A673 (cell line): Measurements from ENCODE around the gene MAST4. TPM values are rescaled to one million over a fixed set of nuclear protein-coding genes. Genes with fewer than 3 reads are reported as not detected.

Experiments
- BruUV-seq: library from RNA; stranded (reverse); fragments of 400-500 nt; replicated peaks from 2 replicates; lab custom pipeline; 2021; lab: Mats Ljungman, UMichigan
- CTCF ChIA-PET: fragments of 300-600 bp; sonication (Branson Sonifier 250); formaldehyde crosslinking; loops from one replicate; lab custom pipeline; 2022; ENCODE audit warnings: antibody characterized with exemption; lab: Charles Lee
- POLR2A ChIA-PET: fragments of 300-600 bp; sonication (Branson Sonifier 250); formaldehyde crosslinking; loops from one replicate; lab custom pipeline; 2022; ENCODE audit warnings: antibody characterized with exemption; ENCODE audit not compliant: low non-redundant PET; lab: Charles Lee
- DNase-seq: peaks from one replicate; pipeline ENCODE4 v3.0.0-alpha.2; 2015; ENCODE audit warnings: low spot score
- H3K27ac ChIP-seq: fragments of 200-600 bp; sonication (generic); 2 replicates; pipeline ENCODE4 v1.5.1; 2016; ENCODE audit warnings: mixed run types, low read depth, mild to moderate bottlenecking, mixed read lengths, antibody characterized with exemption, low read length; ENCODE audit not compliant: poor library complexity, severe bottlenecking
- H3K27me3 ChIP-seq: fragments of 200-600 bp; sonication (generic); replicated peaks from 2 replicates; pipeline ENCODE4 v1.6.1; 2017; ENCODE audit warnings: mixed run types, low read depth, mild to moderate bottlenecking, mixed read lengths, antibody characterized with exemption, low read length; ENCODE audit not compliant: insufficient read depth, poor library complexity
- H3K36me3 ChIP-seq: fragments of 200-600 bp; sonication (generic); 2 replicates; pipeline ENCODE4 v1.6.1; 2016; ENCODE audit warnings: mixed run types, mild to moderate bottlenecking, mixed read lengths, antibody characterized with exemption, low read length; ENCODE audit not compliant: insufficient read depth, poor library complexity, severe bottlenecking
- H3K4me1 ChIP-seq: fragments of 200-600 bp; sonication (generic); 2 replicates; pipeline ENCODE4 v1.6.1; 2017; ENCODE audit warnings: mixed run types, mild to moderate bottlenecking, mixed read lengths, antibody characterized with exemption, low read length; ENCODE audit not compliant: insufficient read depth, poor library complexity, severe bottlenecking
- H3K4me3 ChIP-seq: fragments of 200-600 bp; sonication (generic); 2 replicates; pipeline ENCODE4 v1.5.1; 2016; ENCODE audit warnings: low read depth, mixed run types, mild to moderate bottlenecking, mixed read lengths, low read length; ENCODE audit not compliant: poor library complexity, severe bottlenecking
- H3K9me3 ChIP-seq: fragments of 200-600 bp; sonication (generic); 2 replicates; pipeline ENCODE4 v1.6.1; 2016; ENCODE audit warnings: mixed run types, low read depth, mild to moderate bottlenecking, mixed read lengths, antibody characterized with exemption, low read length; ENCODE audit not compliant: poor library complexity, severe bottlenecking
- EZH2 ChIP-seq: fragments of 200-600 bp; sonication (generic); IDR thresholded peaks from 2 replicates; pipeline ENCODE4 v1.6.1; 2017; ENCODE audit warnings: borderline replicate concordance, low read depth, mild to moderate bottlenecking, mixed read lengths, antibody characterized with exemption, low read length; ENCODE audit not compliant: poor library complexity, severe bottlenecking
- intact Hi-C: fragments of 100-400 bp; cut with micrococcal nuclease; formaldehyde crosslinking; loops from one replicate; pipeline ENCODE4 v1.10.0; 2022; ENCODE audit not compliant: unreplicated experiment
- total RNA-seq: library from RNA; stranded (reverse); gene quantifications from 2 replicates; pipeline ENCODE4 v1.2.3, GENCODE V29; 2021
- TF ChIP-seq, protein P1 (sequence below): fragments of 300-800, 200-600 bp; sonication (generic); conservative IDR thresholded peaks from 2 replicates; pipeline ENCODE4 v1.5.1; 2017; ENCODE audit warnings: low read depth, mild to moderate bottlenecking, antibody characterized with exemption, low read length, moderate library complexity, mixed read lengths

Gene MAST4
- total RNA-seq, 1 experiment from 2014 or later = 4.5 TPM

- no peaks in the 10 kb centered on the region for H3K9me3 ChIP-seq
- TF ChIP-seq, protein P1, sequence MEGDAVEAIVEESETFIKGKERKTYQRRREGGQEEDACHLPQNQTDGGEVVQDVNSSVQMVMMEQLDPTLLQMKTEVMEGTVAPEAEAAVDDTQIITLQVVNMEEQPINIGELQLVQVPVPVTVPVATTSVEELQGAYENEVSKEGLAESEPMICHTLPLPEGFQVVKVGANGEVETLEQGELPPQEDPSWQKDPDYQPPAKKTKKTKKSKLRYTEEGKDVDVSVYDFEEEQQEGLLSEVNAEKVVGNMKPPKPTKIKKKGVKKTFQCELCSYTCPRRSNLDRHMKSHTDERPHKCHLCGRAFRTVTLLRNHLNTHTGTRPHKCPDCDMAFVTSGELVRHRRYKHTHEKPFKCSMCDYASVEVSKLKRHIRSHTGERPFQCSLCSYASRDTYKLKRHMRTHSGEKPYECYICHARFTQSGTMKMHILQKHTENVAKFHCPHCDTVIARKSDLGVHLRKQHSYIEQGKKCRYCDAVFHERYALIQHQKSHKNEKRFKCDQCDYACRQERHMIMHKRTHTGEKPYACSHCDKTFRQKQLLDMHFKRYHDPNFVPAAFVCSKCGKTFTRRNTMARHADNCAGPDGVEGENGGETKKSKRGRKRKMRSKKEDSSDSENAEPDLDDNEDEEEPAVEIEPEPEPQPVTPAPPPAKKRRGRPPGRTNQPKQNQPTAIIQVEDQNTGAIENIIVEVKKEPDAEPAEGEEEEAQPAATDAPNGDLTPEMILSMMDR = no peak
- no peak for TF ChIP-seq EZH2
- DNase-seq = no peak
- H3K36me3 ChIP-seq = no peaks in the 10 kb centered on the region
- ChIA-PET POLR2A (no interaction called here), CTCF (no interaction called here)
- H3K27me3 ChIP-seq = no peaks in the 10 kb centered on the region
- no TSS peak for BruUV-seq
- no peak overlapping the region for H3K27ac ChIP-seq
- intact Hi-C loops = no loop called here
- no peak overlapping the region for H3K4me3 ChIP-seq
- no peaks in the 10 kb centered on the region for H3K4me1 ChIP-seq
These were observed 416.0 kb downstream of the MAST4 start for GRCh38 chr5:67012171-67012570.

GRCh38 chr5:67013719-67014118 is 417.5 kb downstream of the MAST4 start:
- no peaks in the 10 kb centered on the region for H3K4me1 ChIP-seq
- no peaks in the 10 kb centered on the region for H3K27me3 ChIP-seq
- H3K9me3 ChIP-seq = no peaks in the 10 kb centered on the region
- no peak for DNase-seq
- ChIA-PET POLR2A (no interaction called here), CTCF (no interaction called here)
- BruUV-seq = no TSS peak
- intact Hi-C loops = no loop called here
- TF ChIP-seq, protein P1 = no peak
- TF ChIP-seq EZH2 = no peak
- H3K4me3 ChIP-seq = no peak overlapping the region
- no peak overlapping the region for H3K27ac ChIP-seq
- H3K36me3 ChIP-seq = no peaks in the 10 kb centered on the region

- BruUV-seq = no TSS peak
- TF ChIP-seq EZH2 = no peak
- TF ChIP-seq, protein P1 = no peak
- Histone ChIP-seq H3K27me3 (no peaks in the 10 kb centered on the region), H3K4me3 (no peak overlapping the region), H3K27ac (no peak overlapping the region), H3K4me1 (no peaks in the 10 kb centered on the region), H3K36me3 (no peaks in the 10 kb centered on the region), H3K9me3 (no peaks in the 10 kb centered on the region)
- no peak for DNase-seq
- CTCF ChIA-PET = no interaction called here
- intact Hi-C loops = no loop called here
- POLR2A ChIA-PET = no interaction called here
These were observed 418.0 kb downstream of the MAST4 start for GRCh38 chr5:67014191-67014590.
